ENCODE measurements around the gene RPRD1B.
"Not testable (repeated sequence)": the region's sequence is repeated elsewhere in the genome, so short reads cannot be mapped to it uniquely, and the experiment has no call there.

The RPRD1B gene

GRCh38 chr20:38075161-38075998, 41.8 kb downstream of the RPRD1B start:
- no peak for DNase-seq

- no peak for DNase-seq
These were observed 43.0 kb downstream of the RPRD1B start for GRCh38 chr20:38076548-38076947.

DNA sequence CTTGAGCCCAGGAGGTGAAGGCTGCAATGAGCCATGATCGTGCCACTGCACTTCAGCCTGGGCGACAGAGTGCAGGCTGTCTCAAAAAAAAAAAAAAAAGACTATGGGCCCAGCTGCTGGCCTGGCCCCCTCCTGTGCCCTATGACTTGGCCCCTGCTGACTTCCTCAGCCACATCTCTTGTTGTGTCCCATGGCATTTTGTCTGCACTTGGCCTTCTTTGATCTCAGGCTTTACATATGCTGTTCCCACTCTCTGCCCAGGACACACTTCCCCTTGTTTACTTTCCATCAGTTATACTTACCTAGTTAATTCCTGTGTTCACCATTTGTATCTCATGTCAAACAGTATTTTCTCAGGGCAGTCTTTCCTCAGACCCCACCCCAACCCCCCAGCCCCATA, 44.5 kb downstream of the RPRD1B start:
- DNase-seq, result no peak

- DNase-seq, result no peak
These were observed 45.8 kb downstream of the RPRD1B start for GRCh38 chr20:38079353-38079752.

- DNase-seq, result no peak
These were observed 48.0 kb downstream of the RPRD1B start for GRCh38 chr20:38081575-38081974.

DNA sequence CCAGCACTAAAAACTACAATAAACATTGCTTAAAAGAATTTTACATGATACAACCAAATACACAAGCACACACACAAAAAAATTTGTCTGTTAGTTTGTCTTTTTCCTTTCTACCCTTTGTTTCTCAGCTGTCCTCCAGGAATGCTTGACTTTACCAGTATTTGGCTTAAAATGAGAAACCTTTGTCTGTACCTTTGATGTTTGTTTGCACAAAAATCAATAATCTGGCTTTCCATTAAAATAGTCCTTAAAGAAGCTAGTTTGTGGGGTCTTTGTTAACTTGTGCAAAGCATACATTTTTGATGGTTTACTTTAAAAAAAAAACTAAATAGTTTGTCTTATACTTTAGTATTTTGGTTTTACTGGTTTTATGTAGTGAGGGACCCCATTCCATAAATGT, 49.3 kb downstream of the RPRD1B start:
- no peak for DNase-seq

DNA sequence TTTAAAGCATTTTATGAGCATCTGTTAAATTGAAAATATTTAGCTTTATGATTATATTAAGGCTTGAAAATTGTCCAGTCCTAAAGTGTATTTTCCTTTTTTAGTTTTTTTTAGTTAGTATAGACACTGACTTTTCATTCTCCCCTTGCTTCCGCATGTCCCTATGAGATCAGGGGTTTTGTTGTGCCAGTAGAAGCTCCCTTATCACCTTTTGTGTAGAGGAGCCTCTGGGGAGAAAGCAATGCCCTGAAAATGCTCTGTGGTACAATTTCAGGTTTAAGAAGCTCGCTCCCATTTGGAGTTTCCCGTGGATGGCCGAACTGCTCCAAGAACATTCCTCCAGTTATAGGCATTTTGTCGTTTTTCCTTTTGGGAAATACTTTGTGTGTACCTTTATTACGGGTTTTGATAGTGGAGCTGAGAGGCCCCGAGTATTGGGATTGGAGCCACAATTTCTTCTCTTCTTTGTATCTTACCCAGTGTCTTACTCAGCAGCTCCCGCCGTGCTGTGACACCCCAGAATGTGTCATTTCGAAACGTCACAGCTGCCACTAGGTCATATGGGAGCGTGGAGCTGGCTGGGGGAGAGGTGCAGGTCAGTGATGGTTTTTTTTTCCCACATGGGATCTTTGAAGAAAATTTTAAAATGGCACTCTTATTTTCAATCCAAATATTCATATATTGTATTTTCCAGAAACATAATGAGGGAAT, 49.9 kb downstream of the RPRD1B start:
- no peak for DNase-seq

- no peak for DNase-seq
These were observed 50.9 kb downstream of the RPRD1B start for GRCh38 chr20:38084425-38084951.

GRCh38 chr20:38085026-38085425, 51.5 kb downstream of the RPRD1B start:
- no peak for DNase-seq

- DNase-seq, result no peak
These were observed 56.0 kb downstream of the RPRD1B start for GRCh38 chr20:38089500-38089899.

DNA sequence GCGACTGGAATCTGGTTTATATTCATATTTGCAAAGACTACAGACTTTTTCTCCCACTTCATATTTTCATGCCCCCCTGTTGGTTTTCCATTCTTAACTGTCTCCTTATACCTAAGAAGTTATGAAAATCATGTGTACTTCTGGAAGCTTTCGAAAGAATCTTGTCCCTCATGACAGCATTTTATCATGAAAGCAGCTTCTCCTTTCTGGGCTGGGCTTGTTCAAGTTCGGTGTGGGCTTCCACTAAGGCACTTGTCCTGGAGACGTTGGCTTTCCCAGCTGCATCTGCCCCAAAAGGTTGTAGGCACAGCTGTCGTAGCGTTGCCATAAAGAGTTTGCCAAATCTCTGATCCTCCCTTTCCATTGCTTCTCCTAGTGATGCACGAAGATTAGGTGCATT, 56.5 kb downstream of the RPRD1B start:
- DNase-seq, result no peak

- no peak for DNase-seq
These were observed 58.1 kb downstream of the RPRD1B start for GRCh38 chr20:38091441-38092216.

- no peak for DNase-seq
These were observed 58.8 kb downstream of the RPRD1B start for GRCh38 chr20:38092260-38092857.

GRCh38 chr20:38092915-38093314, 59.4 kb downstream of the RPRD1B start:
- no peak for DNase-seq

GRCh38 chr20:38093641-38094077, 60.1 kb downstream of the RPRD1B start:
- DNase-seq, result no peak

GRCh38 chr20:38094373-38094891, 60.9 kb downstream of the RPRD1B start:
- DNase-seq, result no peak

GRCh38 chr20:38095017-38095686, 61.6 kb downstream of the RPRD1B start:
- DNase-seq, result no peak

DNA sequence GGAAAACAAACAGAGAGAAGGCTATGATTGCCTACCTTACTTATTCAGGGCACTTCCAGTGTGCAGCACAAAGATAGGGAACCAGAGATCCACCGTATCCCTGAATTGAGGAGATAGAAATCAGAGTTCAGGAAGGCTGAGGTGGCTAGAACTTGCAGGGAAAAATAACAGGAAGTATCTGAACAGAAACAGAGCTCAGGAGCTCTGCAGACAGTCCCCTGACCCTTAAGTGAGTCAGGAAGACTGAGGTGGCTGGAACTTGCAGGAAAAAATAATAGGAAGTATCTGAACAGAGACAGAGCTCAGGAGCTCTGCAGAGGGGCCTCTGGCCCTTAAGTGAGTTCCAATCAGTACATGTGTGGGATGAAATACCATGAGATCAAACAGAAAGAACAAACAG, 65.4 kb downstream of the RPRD1B start:
- DNase-seq, result no peak

GRCh38 chr20:38102206-38102605, 68.7 kb downstream of the RPRD1B start:
- not testable (repeated sequence) for DNase-seq

DNA sequence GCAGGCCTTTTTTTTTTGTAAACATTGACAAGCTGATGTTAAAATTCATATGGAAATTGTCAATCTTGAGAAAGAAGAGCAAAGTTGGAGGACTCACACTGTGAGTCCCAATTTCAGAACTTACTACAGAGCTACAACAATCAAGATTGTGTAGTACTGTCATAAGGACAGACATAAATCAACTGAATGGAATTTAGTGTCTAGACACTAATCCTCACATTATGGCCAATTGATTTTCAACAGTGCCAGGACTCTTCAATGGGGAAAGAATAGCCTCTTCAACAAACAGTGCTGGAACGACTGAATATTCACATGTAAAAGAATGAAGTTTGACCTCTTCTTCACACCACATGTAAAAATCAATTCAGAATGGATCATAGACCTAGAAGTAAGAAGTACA, 70.7 kb downstream of the RPRD1B start:
- DNase-seq, result no peak

- no peak for DNase-seq
These were observed 72.9 kb downstream of the RPRD1B start for GRCh38 chr20:38106461-38106860.

- DNase-seq, result not testable (repeated sequence)
These were observed 73.8 kb downstream of the RPRD1B start for GRCh38 chr20:38107386-38107785.
